GM04504 (cell line): ENCODE results near the gene ISOC1.

Experiments used
- DNase-seq: peaks from one replicate; pipeline ENCODE4 v3.0.0-alpha.2; 2012; ENCODE audit warnings: low read depth

Gene ISOC1

GRCh38 chr5:129094087-129094923, at the start of gene ISOC1:
TSS of gene ISOC1 (plus strand) at chr5:129094749. CDS start at chr5:129094767, 18 bp downstream.
- DNase-seq, result peak; percentile 71

GRCh38 chr5:129046151-129046550, 48.4 kb upstream of the ISOC1 start:
- no peak for DNase-seq

GRCh38 chr5:129048509-129048908, 46.0 kb upstream of the ISOC1 start:
- no peak for DNase-seq

- no peak for DNase-seq
These were observed 45.3 kb upstream of the ISOC1 start for GRCh38 chr5:129049126-129049799.

GRCh38 chr5:129051283-129051682, 43.3 kb upstream of the ISOC1 start:
- no peak for DNase-seq

GRCh38 chr5:129053438-129053837, 41.1 kb upstream of the ISOC1 start:
- no peak for DNase-seq

- no peak for DNase-seq
These were observed 37.2 kb upstream of the ISOC1 start for GRCh38 chr5:129057329-129057728.

GRCh38 chr5:129061849-129062248, 32.7 kb upstream of the ISOC1 start:
- DNase-seq, result no peak

GRCh38 chr5:129063483-129064113, 31.0 kb upstream of the ISOC1 start:
- no peak for DNase-seq

- no peak for DNase-seq
These were observed 28.8 kb upstream of the ISOC1 start for GRCh38 chr5:129065721-129066120.

- DNase-seq, result no peak
These were observed 26.8 kb upstream of the ISOC1 start for GRCh38 chr5:129067745-129068144.

GRCh38 chr5:129069292-129069691, 25.3 kb upstream of the ISOC1 start:
- no peak for DNase-seq

- DNase-seq, result no peak
These were observed 21.4 kb upstream of the ISOC1 start for GRCh38 chr5:129073111-129073510.

GRCh38 chr5:129074903-129075302, 19.6 kb upstream of the ISOC1 start:
- no peak for DNase-seq

GRCh38 chr5:129077433-129078075, 17.0 kb upstream of the ISOC1 start:
- no peak for DNase-seq

- DNase-seq, result no peak
These were observed 16.3 kb upstream of the ISOC1 start for GRCh38 chr5:129078247-129078646.

- DNase-seq, result no peak
These were observed 15.9 kb upstream of the ISOC1 start for GRCh38 chr5:129078660-129079059.

- no peak for DNase-seq
These were observed 15.1 kb upstream of the ISOC1 start for GRCh38 chr5:129079496-129079895.

- DNase-seq, result no peak
These were observed 13.8 kb upstream of the ISOC1 start for GRCh38 chr5:129080766-129081165.

GRCh38 chr5:129082225-129083136, 12.1 kb upstream of the ISOC1 start:
- DNase-seq, result no peak
